Mammary epithelial cell (primary cell): ENCODE results near the gene CSF2RB.
"Not testable (repeated sequence)": the region's sequence is repeated elsewhere in the genome, so short reads cannot be mapped to it uniquely, and the experiment has no call there.

ENCODE experiments used
- CTCF ChIP-seq, 2 donors: IDR thresholded peaks in 1 of 2; conservative IDR thresholded peaks in 1 of 2; 2 replicates each; pipeline ENCODE4 v1.5.1; 2011 to 2012; ENCODE audit warnings: inconsistent platforms in 2 of 2, low read length in 2 of 2, mild to moderate bottlenecking in 2 of 2, control low read depth in 1 of 2, low read depth in 1 of 2; ENCODE audit not compliant: insufficient read depth in 1 of 2; ENCODE audit errors: extremely low read depth in 1 of 2
- EZH2 ChIP-seq: IDR thresholded peaks from 2 replicates; pipeline ENCODE4 v1.6.1; 2012; ENCODE audit warnings: low read length, inconsistent platforms, borderline replicate concordance

- TF ChIP-seq CTCF (conservative IDR thresholded peaks at IDR 0.05 in 1 of 2, IDR thresholded peaks at IDR 0.05 in 1 of 2; ENCODE audit: extremely low read depth in 1 of 2, insufficient read depth in 1 of 2, low read depth in 1 of 2, low read length in 2 of 2); EZH2: not testable (repeated sequence)
These were observed 75.6 kb downstream of the CSF2RB start for GRCh38 chr22:36989012-36989411.
